Measurements from ENCODE around the gene MGAT2. TPM values are rescaled to one million over a fixed set of nuclear protein-coding genes. Genes with fewer than 3 reads are reported as not detected.

MGAT2 gene
- total RNA-seq, 1 experiment from 2014 or later: 22.9 TPM

- intact Hi-C loops (cut with micrococcal nuclease): no loop called here
- no peak for TF ChIP-seq POLR2AphosphoS5 (IDR thresholded peaks at IDR 0.05; ENCODE audit: low read depth, low read length)
- TF ChIP-seq SIN3A (IDR thresholded peaks at IDR 0.05; ENCODE audit: low read depth): no peak
- no peak for TF ChIP-seq MAX (IDR thresholded peaks at IDR 0.05)
- TF ChIP-seq EZH2phosphoT487 (IDR thresholded peaks at IDR 0.05; ENCODE audit: borderline replicate concordance): no peak
- no peak for TF ChIP-seq POLR2A (IDR thresholded peaks at IDR 0.05; ENCODE audit: borderline replicate concordance, extremely low read depth, insufficient read depth, insufficient read length)
- TF ChIP-seq REST (IDR thresholded peaks at IDR 0.05; ENCODE audit: low read depth): no peak
- no peak for TF ChIP-seq SRF (IDR thresholded peaks at IDR 0.05; ENCODE audit: low read depth)
- TF ChIP-seq TCF7L2 (IDR thresholded peaks at IDR 0.05; ENCODE audit: borderline replicate concordance, extremely low read depth, insufficient read depth, insufficient read length): no peak
- TF ChIP-seq CEBPB (IDR thresholded peaks at IDR 0.05; ENCODE audit: low read depth): no peak
- TF ChIP-seq EZH2 (IDR thresholded peaks at IDR 0.05): no peak
- TF ChIP-seq ZFX (IDR thresholded peaks at IDR 0.05): no peak
- no peak for TF ChIP-seq EGR1 (IDR thresholded peaks at IDR 0.05; ENCODE audit: low read depth)
- TF ChIP-seq SP1 (IDR thresholded peaks at IDR 0.05; ENCODE audit: low read depth): no peak
- TF ChIP-seq RAD21 (IDR thresholded peaks at IDR 0.05; ENCODE audit: low read depth): no peak
- no peak for TF ChIP-seq JUND (IDR thresholded peaks at IDR 0.05)
- TF ChIP-seq ELF1 (IDR thresholded peaks at IDR 0.05; ENCODE audit: borderline replicate concordance, low read depth): no peak
- TF ChIP-seq ATF3 (IDR thresholded peaks at IDR 0.05): no peak
- no peak for TF ChIP-seq ZBTB33 (IDR thresholded peaks at IDR 0.05; ENCODE audit: extremely low read depth, insufficient replicate concordance, low read length)
- no peak for TF ChIP-seq CBX3 (IDR thresholded peaks at IDR 0.05; ENCODE audit: low read depth)
- BruUV-seq (replicated peaks): no TSS peak
- Histone ChIP-seq H3K36me3 (ENCODE audit: control insufficient read depth in 1 of 2, insufficient read depth in 2 of 2, low read length in 2 of 2) (peaks cover 24 to 40% of the 10 kb centered on the region in 2 experiments), H3K9ac (ENCODE audit: low read length) (no peak overlapping the region), H3K79me2 (ENCODE audit: insufficient read depth, low read length) (peaks cover 56% of the 10 kb centered on the region), H3K9me2 (ENCODE audit: insufficient read depth) (no peaks in the 10 kb centered on the region), H3K4me2 (ENCODE audit: low read length) (no peak overlapping the region), H3K27me3 (ENCODE audit: insufficient read depth, low read length) (no peaks in the 10 kb centered on the region), H3K4me3 (replicated peaks in 1 of 2; ENCODE audit: low read depth in 1 of 2, low read length in 2 of 2) (no peak overlapping the region), H3K4me1 (ENCODE audit: control insufficient read depth in 1 of 2, insufficient read depth in 2 of 2, low read length in 2 of 2) (peaks cover 0 to 28% of the 10 kb centered on the region in 2 experiments; a peak in 2 of 4 replicates), H3K27ac (ENCODE audit: low read depth, low read length) (no peak overlapping the region), H4K20me1 (ENCODE audit: insufficient read depth) (peaks cover 17% of the 10 kb centered on the region; the same call in 1 of the 2 replicates), H2AFZ (ENCODE audit: low read depth, low read length, poor library complexity, severe bottlenecking) (no peak overlapping the region), H3K9me3 (ENCODE audit: control insufficient read depth in 1 of 2, insufficient read depth in 1 of 2, low read depth in 1 of 2, low read length in 2 of 2) (no peaks in the 10 kb centered on the region)
- RAD21 ChIA-PET (ENCODE audit: low non-redundant PET in 1 of 2, low total read pairs in 2 of 2, uncharacterized antibody in 2 of 2, unreplicated experiment in 2 of 2): no interaction called here
- CTCF ChIA-PET: interaction anchor here (1.1 kb wide), 1 partner anchor 9 kb away, joined by 4 read pairs; no protein-coding TSS in a partner anchor
- ATAC-seq (no peak), DNase-seq (ENCODE audit: low read depth, low spot score) (no peak)
- POLR2A ChIA-PET: no interaction called here
Measured at GRCh38 chr14:49578141-49578540, 42.5 kb upstream of the MGAT2 start.
